G401 (cell line): ENCODE results near the gene LHX8. TPM values are rescaled to one million over a fixed set of nuclear protein-coding genes. Genes with fewer than 3 reads are reported as not detected.
"Not testable (repeated sequence)": the region's sequence is repeated elsewhere in the genome, so short reads cannot be mapped to it uniquely, and the experiment has no call there.

Source experiments
- DNase-seq: peaks from one replicate; pipeline ENCODE4 v3.0.0-alpha.2; 2015; ENCODE audit warnings: low spot score
- in situ Hi-C: cut with HindIII; loops from 2 replicates; pipeline ENCODE4 v1.10.0; 2016; ENCODE audit warnings: low sequenced_read_pairs, mixed read lengths
- total RNA-seq: library from RNA; depleted of rRNA; stranded (reverse); fragments of >200 nt; shearing (Covaris generic); gene quantifications from 2 replicates; pipeline ENCODE4 v1.2.3, GENCODE V29; 2014

The LHX8 gene
- total RNA-seq, 1 experiment from 2014 or later = not detected

DNA sequence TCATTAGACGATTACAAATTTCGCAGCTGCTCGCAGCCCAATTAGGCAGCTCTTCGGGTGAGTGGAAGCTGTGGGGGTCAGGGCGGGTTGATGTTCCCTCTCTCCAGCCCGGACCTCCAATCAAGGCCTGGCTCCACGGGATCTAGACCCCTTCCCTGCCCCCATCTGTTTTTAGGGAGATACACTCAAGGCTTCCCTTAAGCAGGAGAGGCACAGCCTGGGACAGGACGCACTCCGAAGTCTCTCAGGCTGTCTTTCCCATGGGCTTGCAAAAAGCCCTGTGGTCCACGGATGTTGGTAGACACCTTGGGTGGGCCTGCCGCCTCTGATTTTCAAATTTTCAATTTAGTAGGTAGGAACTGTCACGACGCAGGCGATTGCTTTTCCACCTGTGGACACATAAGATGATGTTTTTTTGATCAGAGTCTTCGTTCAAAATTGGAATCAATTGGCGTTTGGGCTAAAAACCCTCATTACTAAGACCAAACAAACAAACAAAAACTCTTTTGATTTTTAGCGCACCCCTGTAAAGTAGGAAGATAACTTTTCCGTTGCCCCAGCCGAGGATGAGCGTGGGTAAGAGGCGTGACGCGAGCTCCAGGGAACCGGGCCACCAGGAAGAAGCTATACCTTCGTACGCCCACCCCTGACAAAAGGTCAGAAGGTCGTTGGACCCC lies 2.5 kb upstream of the LHX8 start:
- no peak for DNase-seq
- in situ Hi-C loops = no loop called here

DNA sequence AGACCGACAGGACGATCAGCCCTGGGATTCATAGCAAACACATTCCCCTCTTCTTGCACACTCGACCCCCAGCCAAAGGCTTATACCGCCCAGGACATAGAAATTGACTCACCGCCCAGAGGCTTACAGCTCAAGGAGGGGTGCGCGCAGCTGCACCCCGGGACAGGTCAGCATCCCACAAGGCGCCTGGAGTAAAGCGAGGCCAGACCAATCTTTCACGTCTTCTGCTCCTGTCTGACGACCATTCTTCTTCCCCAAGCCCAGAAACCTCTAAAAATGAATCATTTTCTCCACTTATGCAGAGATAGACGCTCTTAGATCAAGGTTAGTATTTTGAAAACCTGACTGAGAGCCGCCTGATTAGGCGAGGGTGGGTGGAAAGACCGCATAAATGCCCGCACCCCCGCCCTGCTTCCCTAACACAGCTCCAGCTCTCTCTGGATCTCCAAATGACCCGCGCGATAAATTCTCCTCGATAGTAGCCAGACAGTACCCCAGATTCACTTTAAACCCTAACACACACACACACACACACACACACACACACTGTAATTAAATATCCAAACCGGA lies 1.9 kb upstream of the LHX8 start:
- DNase-seq = no peak
- in situ Hi-C loops = no loop called here

DNA sequence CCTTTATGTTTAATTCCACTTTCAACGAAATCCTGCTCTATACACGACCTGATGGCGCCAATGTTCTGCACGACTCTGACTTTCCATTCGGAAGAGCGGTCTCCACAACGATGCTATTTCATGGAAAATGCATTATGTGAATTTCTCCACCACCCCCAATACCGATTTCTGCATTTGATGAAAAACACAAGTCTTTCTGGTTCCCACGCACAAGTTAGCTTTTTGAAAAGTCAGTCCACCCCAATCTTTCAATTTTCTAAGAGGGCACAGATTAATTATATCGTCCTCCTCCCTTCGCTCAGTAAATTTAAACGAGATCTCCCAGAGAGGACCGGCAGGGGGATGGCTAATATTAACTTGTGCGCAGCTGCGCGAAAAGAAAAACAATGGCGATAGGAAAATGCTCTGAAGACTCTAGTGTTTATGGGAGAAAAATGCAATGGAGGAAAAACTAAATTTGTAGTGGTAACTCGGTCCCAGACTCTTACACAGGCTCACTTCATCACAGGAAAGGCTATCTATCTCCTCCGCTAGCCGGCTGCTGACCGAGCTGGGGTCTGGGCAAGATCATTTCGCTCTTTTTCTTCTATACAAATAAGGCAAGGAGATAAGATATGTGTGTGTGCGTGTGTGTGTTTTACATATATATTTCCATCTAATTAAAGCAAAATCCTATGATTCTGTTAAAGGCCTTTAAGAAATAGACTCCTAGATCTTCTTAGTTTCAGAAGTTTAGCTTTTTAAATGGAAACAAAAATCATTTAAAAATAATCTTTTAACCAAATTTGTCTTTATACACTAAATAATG lies 1.2 kb upstream of the LHX8 start:
- in situ Hi-C loops = no loop called here
- DNase-seq = no peak

DNA sequence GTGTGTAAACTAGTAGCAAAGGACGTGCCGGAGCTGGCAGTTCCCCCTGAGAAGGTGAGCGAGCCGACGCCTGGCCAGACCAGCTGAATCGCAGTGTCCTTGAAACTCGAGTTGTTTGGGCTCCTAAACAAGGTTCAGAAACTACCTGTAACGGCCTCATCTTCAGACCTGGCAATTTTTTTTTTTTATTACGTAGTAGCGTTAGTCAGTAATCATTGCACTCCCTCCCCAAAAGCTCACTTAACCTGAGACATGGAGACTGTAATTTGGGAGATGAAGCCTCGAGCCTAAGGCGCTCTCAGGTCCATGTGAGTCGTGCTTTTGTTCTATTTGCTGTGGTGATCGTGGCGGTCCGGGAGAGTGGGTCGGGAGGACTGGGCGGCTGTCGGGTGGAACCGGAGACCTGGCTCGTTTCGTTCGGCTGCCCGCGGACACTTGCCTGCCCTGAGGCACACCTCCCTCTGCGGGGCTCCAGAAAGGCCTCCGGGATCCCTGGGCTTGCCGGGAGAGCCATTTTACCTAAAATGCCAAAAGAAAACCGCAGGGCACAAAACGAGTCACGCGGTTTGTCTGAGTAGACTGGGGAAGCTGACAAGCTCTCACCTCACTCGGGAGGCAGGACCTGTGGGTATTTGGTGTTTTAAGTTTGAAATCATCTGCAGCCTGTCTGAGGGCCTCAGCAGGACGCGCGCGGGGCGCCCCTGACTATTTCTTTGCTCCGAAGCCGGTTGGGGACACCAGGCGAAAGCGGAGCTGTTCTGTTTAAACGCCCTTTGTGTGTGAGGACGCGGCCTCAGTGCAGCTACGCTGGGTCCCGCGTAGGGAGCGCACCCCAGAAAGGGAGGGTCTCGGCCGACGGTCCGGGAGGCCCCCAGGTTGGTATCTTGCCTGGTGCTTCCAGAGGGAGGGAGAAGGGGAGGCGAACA lies 722 bp downstream of the LHX8 start:
- in situ Hi-C loops = no loop called here
- DNase-seq = no peak

DNA sequence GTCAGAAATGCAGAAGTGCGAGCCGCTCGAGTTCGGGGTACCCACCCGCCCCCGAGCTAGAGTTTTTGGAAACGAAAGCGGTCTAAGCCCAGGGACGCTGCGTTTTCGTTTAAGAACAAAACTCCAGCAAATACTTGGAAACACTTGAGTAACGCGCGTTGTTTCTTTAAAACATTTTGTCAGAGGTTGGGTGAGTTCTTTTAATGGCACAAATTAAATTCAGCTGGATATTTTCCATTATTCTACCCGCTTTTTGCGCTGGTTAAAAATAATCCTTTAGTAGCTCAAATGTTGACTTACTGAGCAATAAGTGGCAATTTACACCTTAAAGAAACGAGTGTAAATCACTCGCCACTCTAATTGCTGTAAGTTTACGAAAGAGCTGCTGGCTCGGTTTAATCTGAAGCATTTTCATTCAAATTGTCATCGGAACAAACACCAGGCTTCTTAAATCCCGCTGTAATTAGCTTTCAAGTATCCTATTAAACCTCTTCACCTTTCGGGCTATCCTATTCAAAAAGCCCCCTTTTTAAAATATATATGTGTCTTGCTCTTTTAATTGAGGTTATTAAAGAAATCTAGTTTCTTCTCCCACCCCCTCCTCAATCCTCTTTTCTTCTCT lies 1.5 kb downstream of the LHX8 start:
- DNase-seq = no peak
- in situ Hi-C loops = no loop called here

DNA sequence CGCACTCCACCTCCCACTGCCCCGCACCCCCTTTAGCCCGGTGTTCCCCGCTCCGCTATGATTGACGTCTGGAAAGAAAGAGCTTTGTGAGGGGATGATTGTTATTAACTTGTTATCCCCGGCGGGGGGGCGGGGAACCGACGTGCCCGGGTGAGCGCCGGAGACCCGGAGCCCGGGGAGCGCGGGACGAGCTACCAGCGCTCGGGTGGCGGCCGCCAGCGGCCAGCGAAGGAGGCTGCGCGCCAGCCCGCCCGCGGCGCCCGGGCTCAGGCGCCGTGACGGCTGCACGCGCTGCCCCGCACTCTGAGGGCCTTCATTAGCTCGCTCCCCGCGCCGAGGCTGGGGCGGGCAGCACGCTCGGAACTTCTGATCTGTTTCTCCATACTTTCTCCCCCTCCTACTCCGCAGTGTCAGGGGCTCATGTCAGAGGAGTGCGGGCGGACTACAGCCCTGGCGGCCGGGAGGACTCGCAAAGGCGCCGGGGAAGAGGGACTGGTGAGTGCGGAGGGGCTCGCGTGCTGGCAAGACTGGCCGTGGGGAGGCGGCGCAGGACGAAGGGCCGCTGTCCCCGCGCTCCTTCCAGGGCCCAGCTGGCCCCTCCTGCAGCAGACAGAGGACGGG lies 2.1 kb downstream of the LHX8 start:
- no peak for DNase-seq
- in situ Hi-C loops = no loop called here

DNA sequence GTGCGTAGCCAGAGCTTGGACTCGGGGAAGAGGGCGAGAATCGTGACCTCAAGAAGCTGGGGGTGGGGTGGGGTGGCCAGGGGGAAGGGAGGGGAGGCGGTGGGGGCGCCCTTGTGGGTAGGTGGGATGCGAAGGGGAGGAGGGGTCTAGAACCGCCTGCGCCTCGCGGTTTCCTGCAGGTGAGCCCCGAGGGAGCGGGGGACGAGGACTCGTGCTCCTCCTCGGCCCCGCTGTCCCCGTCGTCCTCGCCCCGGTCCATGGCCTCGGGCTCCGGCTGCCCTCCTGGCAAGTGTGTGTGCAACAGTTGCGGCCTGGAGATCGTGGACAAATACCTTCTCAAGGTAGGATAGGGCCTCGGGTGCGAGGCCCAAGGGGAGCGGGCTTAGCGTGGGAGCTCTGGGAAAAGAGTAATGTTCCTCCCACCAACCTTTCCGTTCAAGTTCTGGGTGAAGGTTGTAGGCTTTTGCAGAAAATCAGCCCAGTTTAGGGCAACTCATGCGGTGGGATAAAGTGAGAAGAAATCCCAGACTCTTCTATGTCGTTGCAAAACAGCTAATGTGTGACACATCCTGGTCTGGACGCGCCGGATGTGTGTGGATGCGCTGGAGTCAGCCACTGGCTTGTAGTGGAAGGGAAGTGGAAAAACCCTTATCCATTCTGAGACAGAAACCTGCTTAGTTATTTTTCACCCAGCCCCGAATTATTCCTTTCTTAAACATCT lies 2.9 kb downstream of the LHX8 start:
- in situ Hi-C loops = no loop called here
- no peak for DNase-seq

DNA sequence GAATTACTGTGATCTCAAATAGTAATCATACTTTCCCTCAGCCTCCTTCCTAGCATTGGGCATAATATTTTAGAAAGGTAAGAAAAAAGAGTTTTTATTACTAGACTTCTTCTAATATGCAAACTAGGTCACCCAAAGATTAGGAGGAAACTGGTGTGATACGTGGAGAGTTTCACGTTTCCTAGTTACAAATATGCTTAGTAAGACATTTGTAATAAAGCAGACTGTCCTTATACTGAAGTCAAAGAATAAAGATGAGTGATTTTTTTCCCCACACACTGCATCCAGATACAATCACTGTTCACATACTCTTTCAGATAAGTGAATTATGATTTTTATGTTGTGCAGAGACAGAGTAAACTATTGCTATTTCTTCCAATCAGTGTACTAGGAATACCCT lies 17.9 kb downstream of the LHX8 start:
- in situ Hi-C loops = no loop called here
- no peak for DNase-seq

DNA sequence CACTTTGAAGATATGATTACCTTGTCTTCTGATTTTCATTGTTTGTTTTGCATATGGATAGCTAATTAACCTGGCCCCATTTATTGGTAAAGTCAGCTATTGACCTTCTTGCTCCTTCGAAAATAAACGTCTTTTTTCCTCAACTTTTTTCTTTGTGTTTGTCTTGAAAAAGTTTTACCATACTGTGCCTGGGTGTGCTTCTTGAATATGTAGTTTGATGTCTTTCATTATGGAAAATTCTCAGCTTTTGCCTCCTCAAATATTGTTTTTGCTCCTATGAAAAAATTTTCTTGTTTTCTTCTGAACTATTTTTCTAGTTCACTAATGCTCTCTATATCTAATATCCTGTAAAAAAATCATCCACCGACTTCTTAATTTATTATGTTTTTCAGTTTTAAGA lies 25.0 kb downstream of the LHX8 start:
- no peak for DNase-seq
- in situ Hi-C loops = no loop called here

DNA sequence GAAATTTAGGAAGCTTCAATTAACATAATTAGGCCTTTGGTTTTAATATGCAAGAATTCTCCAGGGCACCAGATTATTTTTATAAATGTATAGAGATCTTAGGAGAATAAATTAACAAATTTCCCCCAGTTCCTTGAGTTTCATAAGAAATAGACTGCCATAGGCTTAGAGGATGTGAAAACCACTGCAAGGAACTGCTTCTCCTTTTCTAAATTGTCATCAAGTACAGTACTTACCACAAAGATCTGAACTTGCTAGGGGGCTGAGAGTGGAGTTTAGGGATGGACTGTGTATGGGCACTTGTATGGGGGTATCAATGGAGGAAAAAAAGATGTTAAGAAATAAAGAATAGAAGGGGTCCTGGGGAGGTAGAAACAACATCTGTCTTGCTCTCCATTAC lies 31.1 kb downstream of the LHX8 start:
- DNase-seq = no peak
- in situ Hi-C loops = no loop called here

DNA sequence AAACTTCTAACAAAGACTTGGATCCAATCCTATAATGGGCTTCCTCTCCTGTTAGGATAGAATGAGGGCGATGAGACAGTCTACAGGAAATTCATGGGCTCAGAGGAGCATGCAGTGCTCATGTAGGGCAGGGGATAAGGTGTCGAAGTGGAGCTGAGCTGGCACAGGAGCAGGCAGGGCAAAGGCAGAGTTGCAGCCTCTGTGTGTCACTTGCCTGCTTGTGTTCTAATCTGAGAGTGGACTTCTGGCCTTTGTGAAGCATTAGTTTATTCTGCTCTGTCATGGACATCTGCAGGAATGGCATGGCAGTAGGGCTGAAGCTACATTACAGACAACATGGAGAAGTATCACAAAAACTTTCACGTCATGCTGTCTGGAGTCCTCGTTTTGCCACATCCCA lies 32.6 kb downstream of the LHX8 start:
- no peak for DNase-seq
- in situ Hi-C loops = no loop called here

DNA sequence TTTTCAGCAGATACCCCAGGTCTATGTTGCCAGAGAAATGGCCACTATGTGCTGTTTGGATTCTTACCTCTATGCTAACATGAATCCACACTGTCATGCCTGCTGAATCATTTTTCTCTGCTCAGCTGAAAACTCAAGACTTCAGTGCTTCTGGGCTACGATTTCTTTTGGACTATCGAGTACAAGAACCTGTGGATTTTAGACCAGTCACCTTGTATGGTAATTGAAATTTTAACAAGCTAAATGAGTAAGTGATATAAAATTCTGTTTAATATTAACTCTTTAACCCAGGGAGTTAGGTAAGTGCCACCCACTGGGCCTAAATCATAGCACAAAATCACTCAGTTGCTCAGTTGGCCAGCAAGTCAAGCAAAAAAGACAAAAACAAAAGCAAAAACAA lies 35.8 kb downstream of the LHX8 start:
- in situ Hi-C loops = no loop called here
- no peak for DNase-seq

DNA sequence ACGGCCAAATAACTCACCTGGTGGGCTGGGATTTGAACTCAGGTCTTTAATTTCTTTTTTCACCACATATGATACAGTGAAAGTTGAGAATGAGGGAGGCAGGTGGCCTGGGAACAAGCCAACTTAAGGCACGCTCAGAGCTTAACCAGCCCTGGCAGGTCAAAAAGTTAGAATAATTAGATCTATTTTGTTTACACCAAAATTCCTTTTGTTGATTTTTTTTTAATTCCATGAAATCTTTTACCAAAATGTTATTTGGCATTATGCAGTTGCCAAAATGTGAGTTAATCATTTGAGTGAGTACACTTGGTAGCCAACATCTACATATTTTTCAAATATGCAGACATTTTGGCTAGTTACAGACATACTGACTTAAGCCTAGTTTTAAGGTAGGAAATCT lies 36.8 kb downstream of the LHX8 start:
- in situ Hi-C loops = no loop called here
- no peak for DNase-seq

DNA sequence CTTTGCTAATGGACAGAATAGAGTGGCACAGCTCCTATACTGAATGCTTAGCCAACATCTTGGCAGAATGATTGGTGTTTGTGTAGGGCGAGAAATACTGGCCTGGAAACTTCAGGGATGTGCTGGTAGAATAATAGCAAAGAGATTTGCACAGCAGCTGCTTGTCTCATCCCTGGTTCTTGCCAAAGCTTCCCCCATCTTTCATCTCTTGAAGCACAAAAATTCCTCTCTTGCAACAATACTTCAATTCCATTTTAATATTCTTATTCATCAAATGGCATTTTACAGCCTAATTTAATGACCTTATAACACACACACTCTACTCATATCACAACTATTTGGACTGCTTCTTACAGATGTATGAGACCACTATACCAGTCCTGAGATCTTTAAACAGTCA lies 37.7 kb downstream of the LHX8 start:
- in situ Hi-C loops = no loop called here
- DNase-seq = no peak

DNA sequence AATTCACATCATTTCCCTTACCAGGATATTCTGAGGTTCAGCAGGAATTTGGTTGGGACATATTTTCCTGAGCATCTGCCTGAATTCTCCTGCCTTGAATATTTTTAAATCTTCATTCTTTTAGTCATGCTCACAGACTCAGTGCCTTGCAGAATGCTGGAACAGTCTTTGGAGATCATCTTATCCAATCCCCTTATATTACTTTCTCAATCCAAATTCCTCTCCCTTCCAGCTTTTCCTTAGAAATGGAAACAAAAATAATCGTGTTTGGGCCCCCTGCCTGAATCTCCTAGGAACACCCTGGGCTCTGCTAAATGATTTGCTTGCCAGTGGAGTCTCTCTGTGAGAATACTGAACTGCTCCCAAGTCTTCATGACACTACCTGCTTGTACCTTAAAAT lies 38.4 kb downstream of the LHX8 start:
- in situ Hi-C loops = no loop called here
- no peak for DNase-seq

DNA sequence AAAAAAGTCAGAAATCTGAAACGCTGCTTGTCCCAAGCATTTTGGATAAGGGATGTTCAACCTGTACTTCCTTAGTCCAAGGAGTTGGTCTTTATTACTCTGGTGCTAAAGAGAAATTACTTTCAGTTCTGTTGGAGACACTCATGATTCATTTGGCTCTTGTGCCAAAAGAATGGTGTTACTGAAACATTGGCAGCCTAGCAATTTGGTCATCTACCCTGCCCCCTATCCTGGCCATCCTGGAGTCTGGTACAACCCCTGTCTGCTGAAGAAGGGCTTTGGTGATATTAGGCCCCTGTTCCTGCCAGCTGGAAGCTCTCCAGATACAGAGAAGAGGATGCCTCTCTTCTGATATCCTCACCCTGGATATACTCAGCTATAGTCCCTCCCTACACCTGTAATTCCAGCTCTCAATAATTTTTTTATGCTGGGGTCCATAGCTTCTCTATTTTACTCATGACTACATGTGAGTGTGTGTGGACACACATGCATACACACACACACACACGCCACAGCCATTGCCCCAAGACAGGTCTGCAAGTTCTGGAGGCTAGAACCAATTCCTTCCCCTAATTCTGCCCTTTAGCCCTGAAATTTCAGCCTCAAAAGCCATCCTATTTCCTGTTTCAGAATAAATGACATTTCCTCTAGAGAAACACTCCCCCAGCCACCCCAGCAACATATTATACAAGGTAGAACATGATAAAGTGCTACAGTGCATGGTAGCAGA lies 40.0 kb downstream of the LHX8 start:
- in situ Hi-C loops = no loop called here
- no peak for DNase-seq

DNA sequence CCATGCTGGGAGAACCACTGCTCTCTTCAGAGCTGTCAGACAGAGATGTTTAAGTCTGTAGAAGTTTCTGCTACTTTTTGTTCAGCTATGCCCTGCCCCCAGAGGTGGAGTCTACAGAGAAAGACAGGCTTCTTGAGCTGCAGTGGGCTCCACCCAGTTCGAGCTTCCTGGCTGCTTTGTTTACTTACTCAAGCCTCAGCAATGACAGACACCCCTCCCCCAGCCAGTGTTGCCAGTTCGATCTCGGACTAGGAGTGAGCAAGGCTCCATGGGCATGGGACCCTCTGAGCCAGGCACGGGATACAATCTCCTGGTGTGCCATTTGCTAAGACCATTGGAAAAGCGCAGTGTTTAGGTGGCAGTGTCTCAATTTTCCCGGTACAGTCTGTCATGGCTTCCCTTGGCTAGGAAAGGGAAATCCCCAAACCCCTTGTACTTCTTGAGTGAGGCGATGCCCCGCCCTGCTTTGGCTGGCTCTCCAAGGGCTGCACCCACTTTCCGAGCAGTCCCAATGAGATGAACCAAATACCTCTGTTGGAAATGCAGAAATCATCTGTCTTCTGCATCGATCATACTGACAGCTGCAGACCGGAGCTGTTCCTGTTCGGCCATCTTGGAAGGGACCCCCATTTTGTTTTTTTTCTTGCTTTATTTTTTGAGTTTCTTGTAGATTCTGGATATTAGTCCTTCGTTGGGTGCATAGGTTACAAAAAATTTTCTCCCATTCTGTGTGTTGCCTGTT lies 47.2 kb downstream of the LHX8 start:
- DNase-seq = not testable (repeated sequence)
- in situ Hi-C loops = loop anchor here (25.0 kb wide), 1 partner anchor 394 kb away; no protein-coding TSS in a partner anchor
